ENCODE results near the gene EVI2A.
"Not testable (repeated sequence)": the region's sequence is repeated elsewhere in the genome, so short reads cannot be mapped to it uniquely, and the experiment has no call there.

The EVI2A gene

GRCh38 chr17:31312223-31312622, 9.2 kb downstream of the EVI2A start:
- DNase-seq (ENCODE audit: low spot score) = not testable (repeated sequence)

- no peak for DNase-seq (ENCODE audit: low spot score)
Measured at GRCh38 chr17:31311526-31311925, 9.9 kb downstream of the EVI2A start.

GRCh38 chr17:31310886-31311285, 10.5 kb downstream of the EVI2A start:
- no peak for DNase-seq (ENCODE audit: low spot score)

DNA sequence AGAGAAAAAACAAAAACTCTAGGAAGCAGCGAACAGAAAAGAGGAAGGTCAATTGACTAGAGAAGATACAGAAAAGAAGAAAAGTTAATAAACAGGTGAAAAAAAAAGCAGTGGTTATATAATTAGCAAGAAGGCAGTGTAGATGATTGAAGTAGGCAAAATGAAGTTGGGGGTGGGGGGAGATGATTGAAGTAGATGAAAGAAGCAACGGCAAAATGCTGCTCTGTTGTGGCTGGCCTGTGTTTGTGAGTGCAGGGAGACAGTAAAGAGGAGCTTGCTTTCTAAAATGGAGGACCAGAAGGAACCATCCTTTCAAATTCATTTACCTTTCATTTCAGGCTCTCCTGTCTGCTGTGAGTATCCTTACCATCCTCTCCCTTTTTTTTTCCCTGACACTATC, 11.2 kb downstream of the EVI2A start:
- no peak for DNase-seq (ENCODE audit: low spot score)

DNA sequence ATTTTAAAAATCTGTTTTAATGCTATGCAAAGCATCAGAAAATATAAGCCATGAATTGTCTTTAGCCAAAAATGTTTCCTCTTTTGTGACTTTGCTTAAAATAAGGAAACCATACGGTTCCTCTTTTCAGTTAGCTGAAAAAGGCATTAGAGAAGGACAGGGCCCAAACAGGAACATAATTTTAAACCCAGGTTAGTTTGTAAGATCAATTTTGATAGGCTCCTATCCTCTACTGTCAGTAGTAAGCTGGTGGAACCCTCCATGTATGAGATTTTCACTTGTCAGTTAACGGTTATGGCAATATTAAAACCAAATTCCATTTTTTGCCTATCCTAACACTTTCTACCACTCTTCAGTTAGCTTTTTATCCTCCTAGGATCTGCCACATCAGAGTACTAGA, 11.9 kb downstream of the EVI2A start:
- no peak for DNase-seq (ENCODE audit: low spot score)

DNA sequence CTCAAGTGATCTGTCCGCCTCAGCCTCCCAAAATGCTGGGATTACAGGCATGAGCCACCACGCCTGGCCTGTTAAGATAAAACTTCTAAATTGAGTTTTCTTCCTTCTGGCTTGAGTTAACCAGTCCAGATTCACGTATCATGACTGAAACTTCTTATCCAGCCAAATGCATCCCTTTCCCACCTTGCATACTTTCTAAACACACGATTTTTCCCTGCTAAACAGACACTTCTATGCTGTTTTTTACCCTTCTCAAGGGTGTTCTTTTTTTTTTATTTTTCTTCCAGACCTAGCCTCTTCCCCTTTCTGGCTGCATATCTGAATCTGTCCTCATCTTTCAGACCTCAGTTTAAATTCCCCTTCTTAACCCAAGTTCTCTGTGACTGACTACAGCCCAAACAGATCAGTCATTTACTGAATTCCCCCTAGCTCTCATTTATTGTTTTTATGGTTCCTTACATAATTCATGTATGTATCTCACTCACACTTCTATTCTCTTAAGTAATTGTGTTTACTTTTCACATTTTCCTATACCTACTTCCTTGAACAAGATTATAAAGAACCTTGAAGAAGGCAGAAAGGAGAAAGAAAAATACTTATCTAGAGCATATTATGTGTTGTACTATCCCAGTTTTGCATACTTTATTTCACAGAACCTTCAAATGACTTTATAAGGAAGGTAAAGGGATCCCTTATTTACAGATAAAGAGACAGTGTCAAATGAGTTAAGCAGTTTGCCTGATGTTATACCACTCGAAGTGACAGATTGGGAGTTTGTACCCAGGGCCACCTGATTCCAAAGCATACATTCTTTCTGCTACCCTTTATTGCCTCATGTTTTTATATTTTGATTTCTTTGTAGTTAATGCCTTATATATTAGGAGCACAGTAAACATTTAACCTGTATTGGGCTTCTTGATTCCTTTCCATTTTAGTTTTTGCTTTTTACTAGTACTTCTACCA, 12.8 kb downstream of the EVI2A start:
- no peak for DNase-seq (ENCODE audit: low spot score)

DNA sequence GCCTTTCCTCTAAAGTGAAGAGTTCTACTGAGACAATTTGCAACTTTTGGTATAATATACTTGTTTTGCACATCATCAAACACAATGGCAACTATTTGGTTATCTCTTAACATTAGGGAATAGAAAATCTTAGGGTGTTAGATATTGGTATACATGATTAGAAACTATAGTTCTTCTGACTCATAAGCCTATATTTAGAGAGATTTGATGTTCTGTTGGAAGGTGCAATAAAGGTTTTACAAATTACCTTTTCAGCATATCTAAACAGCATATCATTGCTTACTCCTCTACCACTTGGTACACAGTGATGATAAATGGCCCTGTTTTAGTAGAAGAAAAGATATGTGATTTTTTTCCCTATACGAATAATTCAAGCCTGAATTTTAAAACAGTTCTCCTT, 13.8 kb downstream of the EVI2A start:
- no peak for DNase-seq (ENCODE audit: low spot score)

DNA sequence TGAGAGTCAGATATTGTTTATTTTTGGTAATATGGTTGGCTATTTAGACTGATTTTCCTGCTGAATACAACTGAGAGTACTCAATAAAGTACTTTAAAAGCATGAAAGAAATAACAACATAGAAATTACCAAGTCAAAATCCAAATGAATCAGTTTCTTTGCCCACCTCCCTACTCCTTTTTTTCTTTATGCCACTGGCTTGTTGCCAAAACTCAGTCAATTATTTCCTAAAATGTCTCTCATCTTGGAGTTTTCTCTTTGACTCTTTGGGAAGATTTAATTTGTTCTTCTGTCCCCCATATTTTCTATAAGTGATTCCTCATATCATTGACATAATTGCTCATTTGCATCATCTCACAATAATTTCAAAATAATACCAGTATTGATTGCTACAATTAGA, 21.8 kb downstream of the EVI2A start:
- no peak for DNase-seq (ENCODE audit: low spot score)

DNA sequence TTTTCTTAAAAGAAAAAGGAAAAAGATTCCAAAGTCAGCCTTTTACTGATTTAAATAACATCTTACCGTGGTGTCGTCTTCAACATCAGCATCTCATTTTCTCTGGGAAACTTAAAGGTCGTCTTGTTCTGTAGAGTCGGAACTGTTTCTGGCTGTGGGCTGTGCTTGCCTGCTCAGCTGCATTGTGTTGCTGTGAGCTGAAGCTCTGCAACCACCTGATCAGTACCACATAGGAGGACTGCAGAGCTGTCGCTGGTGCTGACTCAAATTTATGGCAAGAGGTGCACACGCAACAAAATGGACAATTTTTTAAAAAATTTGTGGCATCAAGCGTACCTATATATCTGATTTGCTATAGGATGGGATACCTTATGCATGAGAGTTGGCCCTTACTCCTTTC, 24.3 kb downstream of the EVI2A start, which contains the start of gene OMG:
Gene OMG (minus strand): TSS at position 150 of the 400 bp plus-strand sequence. CDS start 908 bp downstream, outside the sequence.
- no peak for DNase-seq (ENCODE audit: low spot score)

- DNase-seq (ENCODE audit: low spot score) = no peak
Measured at GRCh38 chr17:31296142-31296541, 25.3 kb downstream of the EVI2A start.

DNA sequence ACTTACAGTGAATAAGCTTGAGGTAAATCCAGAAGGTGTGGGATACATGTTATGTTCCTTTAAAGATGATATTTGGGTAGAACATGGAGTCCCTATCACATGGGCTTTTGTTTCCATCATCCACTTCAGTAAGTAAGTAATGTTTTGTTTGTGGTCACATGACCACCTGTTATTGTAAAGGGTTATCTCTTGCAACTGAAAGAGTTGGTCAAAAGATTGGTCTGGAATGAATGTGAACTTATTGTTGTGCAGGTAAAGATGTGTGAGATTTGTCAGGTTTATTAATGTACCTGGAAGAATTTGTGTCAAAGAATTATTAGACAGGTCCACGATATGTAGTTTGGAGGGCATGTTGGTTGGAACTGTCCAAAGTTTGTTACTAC, 25.9 kb downstream of the EVI2A start:
- DNase-seq (ENCODE audit: low spot score) = no peak

DNA sequence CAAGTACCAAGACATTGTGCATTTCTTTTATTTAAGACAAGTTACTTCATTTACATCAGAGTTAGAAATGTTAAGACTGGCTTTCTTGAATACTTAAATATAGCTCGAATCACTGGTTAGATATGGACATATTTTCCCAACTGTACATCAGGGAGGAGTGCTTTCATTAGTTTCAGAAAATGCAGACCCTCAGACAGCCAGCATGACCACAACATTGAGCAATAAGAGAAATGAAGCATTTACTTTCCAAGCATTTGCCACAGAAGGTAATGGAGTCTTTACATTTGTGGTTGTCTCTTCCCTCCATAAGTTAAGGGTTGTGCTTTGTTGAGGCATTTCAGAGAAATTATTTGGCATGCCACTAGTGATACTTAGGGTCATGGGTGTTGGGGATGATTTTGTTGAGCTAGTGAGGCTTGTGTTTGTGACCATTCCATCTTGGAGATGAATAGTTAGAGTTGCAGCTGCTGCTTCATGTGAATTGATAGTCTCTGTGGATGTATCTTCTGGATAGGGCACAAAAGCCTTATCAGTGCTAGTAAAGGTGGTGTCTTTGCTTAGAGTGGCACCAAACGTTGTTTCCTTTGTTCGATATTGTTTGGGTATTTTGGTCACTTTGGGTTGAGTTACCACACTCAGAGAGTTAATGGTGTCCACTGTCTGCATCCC, 26.5 kb downstream of the EVI2A start:
- no peak for DNase-seq (ENCODE audit: low spot score)

DNA sequence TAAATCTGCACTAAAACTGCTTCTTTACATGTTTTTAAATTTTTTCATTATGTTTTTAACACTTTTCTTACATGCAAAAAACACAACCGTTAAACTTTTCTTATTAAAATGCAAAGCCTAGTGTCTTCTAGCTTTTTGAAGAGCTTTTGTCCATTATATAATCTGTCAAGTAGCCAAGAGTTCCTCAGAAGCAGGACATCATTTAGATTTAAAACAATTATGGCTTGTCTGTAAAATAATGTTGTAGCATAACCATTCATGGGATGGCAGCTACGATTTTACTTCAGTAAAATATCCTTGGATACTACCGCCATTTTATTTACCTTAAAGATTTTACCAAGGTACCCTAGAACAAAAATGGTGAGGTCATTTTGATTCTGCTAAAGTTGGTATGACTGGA, 27.2 kb downstream of the EVI2A start:
- no peak for DNase-seq (ENCODE audit: low spot score)

DNA sequence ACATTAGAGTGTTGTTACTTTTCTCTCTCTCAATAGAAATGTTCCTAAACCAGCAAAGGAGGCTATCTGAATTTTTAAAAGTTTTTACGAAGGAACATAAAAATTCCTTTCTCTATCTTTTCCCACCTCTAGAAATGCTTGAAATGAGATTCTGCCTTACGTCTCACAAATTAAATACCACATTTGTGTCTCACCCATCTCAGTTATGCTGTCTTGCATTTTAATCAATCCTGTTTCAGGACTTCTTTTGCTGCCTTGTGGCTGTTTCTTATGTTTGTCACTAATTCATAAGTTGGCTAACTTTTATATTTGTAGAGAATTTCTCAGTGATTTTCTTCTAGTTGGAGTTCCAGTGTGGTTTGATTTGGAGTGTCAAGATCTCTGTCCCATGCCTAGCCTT, 27.8 kb downstream of the EVI2A start:
- DNase-seq (ENCODE audit: low spot score) = no peak

- no peak for DNase-seq (ENCODE audit: low spot score)
Measured at GRCh38 chr17:31291820-31292219, 29.6 kb downstream of the EVI2A start.

DNA sequence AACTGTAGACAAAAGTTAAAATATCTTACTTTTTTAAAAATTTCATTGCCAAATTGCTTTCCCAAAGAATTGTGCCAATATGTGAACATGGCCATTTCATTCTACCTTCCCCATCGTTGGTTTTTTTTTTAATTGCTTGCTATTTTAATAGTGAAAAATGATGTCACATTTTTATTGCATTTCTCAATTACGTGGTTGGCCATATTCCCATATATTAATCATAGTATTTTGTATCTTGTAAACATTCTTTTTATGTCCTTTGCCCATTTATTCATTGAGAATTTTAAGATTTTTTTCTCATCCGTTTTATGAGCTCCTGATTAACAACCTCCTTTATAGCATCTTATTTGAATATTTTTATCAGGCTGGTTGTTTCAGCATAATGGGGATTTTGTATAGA, 31.6 kb downstream of the EVI2A start:
- DNase-seq (ENCODE audit: low spot score) = no peak

DNA sequence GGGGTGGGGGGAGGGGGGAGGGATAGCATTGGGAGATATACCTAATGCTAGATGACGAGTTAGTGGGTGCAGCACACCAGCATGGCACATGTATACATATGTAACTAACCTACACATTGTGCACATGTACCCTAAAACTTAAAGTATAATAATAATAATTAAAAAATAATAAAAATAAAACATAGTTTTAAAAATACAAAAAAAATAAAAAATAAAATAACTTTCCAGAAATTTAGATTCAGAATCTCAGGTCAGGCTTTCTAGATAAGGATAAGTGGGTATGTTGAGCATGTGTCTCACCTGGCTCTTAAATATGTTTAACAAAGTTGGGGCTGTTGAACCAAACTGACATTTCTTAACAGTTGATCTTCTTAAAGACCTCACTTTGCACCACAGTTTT, 33.5 kb downstream of the EVI2A start:
- DNase-seq (ENCODE audit: low spot score) = not testable (repeated sequence)

- no peak for DNase-seq (ENCODE audit: low spot score)
Measured at GRCh38 chr17:31286587-31286986, 34.8 kb downstream of the EVI2A start.

- peak; percentile 18 for DNase-seq (ENCODE audit: low spot score)
Measured at GRCh38 chr17:31283841-31284240, 37.6 kb downstream of the EVI2A start.

DNA sequence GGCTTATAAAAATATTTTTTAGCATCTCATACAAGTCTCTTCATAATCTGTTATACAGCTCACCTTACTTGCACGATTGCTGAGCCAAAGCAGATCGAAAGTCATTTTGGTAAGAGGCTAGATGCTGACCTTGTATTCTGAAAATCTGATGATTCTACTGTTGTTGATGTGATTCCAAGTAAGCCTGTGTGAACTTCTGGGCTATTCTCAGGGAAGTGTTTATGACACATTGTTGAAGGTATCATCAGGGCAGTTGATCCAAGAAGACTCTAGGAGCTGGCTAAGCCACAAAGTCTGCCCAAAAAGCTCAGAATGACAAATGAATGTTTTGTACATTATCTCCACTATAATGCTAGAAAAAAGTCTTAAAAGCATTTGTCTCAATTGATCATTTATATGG, 40.4 kb downstream of the EVI2A start:
- DNase-seq (ENCODE audit: low spot score) = peak; percentile 9

DNA sequence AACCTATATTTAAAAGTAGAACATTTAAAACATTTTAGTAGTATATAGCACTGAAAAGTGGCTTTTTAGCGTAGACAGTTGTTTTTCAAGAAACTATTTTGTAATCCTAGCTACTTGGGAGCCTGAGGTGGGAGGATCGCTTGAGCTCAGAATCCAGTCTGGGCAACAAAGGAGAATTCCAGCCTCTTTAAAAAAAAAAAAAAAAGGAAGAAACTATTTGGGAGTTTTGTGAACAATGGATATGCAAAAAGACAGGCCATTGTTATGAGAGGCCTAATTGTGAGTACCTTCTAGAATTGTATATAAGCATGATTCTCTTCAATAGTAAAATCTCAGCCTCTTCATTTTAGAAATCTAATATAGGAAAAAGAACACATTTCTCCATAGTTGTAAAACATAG, 42.0 kb downstream of the EVI2A start:
- no peak for DNase-seq (ENCODE audit: low spot score)

GRCh38 chr17:31275116-31275515, 46.3 kb downstream of the EVI2A start:
- no peak for DNase-seq (ENCODE audit: low spot score)

DNA sequence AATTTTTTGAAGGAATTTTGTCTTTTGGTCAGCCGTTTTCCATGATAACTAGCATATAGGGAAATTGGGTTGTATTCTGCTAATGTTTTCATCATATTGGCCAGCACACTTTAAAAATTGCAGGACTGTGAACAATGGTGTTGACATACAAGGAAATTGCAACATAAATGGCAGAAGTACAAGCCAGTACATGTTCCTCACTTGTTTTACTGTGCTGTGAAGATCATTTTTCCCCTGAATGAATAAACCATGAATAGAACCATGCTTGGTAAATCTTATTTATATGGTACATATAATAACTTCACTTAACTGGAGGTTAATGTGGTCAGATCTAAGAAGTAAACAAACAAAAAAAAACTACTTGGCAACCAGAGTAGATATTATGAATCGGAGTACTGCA, 47.2 kb downstream of the EVI2A start:
- peak; percentile 40 for DNase-seq (ENCODE audit: low spot score)

Measured in AG08395 (cell line).